Measurements from ENCODE around the gene SLC7A5.
"Not testable (repeated sequence)": the region's sequence is repeated elsewhere in the genome, so short reads cannot be mapped to it uniquely, and the experiment has no call there.

SLC7A5 gene

DNA sequence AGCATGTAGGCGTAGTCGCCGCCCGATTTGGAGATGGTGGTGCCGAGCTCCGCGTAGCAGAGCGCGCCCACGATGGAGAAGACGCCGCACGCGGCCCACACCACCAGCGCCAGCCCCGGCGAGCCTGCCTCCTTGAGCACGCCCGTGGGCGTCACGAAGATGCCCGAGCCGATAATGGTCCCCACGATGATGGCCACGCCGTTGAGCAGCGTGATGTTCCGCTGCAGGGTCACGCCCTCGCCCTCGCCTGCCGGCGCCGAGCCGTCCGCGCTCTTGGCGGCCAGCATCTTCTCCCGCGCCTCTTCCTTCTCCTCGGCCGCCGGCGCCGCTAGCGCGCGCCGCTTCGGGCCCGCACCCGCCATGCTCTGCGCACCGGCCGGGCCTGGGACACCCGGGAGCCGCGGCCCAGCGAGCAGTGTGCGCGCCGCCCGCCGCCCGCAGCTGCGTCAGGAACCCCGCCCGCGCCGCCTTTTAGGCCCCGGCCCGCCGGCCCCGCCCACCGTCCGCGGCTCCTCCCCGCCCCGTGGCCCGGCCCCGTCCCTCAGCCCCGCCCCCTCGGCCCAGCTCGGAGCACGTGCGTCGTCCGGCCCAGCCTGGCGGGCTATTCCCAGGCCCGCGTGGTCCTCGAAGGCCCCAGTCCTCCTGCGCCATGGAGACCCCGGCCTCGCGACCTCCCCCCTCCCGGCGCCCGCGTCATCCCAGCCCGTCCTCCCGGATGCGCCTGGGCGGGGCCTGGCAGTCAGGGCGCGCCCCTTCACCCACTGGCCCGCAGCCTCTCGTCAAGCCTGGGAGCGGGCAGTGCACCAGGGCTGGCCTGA is at the start of gene SLC7A5:
TSS of gene SLC7A5 (minus strand) at position 447 of the 818 bp plus-strand sequence. CDS start at position 362, 85 bp downstream.
- Mint-ChIP-seq H3K4me1 (peaks cover 59% of the 10 kb centered on the region), H3K27ac (peak within 1 kb of the TSS; percentile 100), H3K4me3 (peak within 1 kb of the TSS; percentile 99), H3K36me3 (peaks cover 60% of the 10 kb centered on the region)
- ATAC-seq (peak; percentile 62), DNase-seq (ENCODE audit: low spot score in 2 of 2) (peak; percentile 94)
- not testable (repeated sequence) for H3K9me3 Mint-ChIP-seq

DNA sequence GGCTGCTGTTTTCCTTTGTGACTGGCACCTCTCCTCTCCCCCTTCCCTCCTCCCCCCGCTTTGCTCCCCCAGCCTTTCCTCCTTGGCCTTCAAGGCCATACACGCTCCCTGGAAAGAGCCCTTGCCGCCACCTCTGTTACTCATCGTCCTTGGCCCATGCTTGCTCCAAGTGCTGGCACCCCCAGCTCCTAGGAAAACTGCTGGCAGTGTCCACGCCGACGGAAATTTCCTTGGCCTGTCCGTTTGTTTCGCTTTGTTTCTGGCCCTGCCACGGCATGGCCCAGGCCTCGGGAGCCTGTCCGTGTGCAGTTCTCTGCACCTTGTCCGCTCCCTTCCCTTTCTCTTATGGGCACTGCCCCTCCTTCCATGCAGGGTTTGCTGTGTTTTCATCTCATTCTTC is 49.0 kb upstream of the SLC7A5 start:
- ATAC-seq (no peak), DNase-seq (ENCODE audit: low spot score in 2 of 2) (no peak)
- Mint-ChIP-seq H3K27ac (no peak overlapping the region), H3K4me1 (peaks cover 6% of the 10 kb centered on the region), H3K36me3 (no peaks in the 10 kb centered on the region), H3K9me3 (no peaks in the 10 kb centered on the region), H3K4me3 (no peak overlapping the region)

DNA sequence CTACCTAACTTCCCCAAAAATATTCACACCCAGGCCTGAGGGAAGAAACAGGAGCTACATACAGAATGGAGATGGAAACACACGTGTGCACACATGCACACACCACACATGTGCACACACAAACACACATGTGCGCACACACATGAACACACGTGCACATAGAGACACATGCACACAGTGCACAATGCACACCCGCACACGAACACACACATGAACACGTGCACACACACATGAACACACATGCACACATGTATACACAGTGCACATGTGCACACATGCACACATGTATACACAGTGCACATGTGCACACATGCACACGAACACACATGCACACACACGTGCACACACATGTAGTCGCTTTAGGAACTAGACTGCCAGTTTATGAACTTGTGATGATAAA is 48.2 kb upstream of the SLC7A5 start:
- no peak overlapping the region for H3K4me3 Mint-ChIP-seq
- DNase-seq (ENCODE audit: low spot score in 2 of 2) (no peak), ATAC-seq (no peak)
- peaks cover 6% of the 10 kb centered on the region for H3K4me1 Mint-ChIP-seq
- H3K27ac Mint-ChIP-seq = no peak overlapping the region
- H3K9me3 Mint-ChIP-seq = no peaks in the 10 kb centered on the region
- no peaks in the 10 kb centered on the region for H3K36me3 Mint-ChIP-seq

DNA sequence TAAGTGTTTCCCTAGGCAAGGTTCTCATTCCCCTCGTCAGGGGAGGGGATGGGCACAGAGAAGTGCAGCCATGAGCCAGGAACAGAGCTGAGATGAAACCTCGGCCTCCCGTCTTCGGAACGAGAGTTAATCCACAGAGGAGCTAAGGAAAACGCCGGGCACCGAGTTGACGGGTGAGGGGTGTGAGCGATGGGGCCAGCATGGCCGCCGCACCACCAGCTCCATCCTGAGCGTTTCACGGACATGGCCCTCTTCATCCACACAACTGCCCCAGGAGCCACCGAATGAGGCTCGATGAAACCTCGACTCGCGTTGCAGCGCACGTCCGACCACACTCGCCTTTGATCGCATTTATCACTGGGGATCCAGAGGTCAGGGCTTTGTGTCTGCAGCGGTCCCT is 45.5 kb upstream of the SLC7A5 start:
- Mint-ChIP-seq H3K36me3 (no peaks in the 10 kb centered on the region), H3K9me3 (no peaks in the 10 kb centered on the region), H3K4me3 (no peak overlapping the region), H3K27ac (no peak overlapping the region), H3K4me1 (peaks cover 8% of the 10 kb centered on the region)
- DNase-seq (ENCODE audit: low spot score in 2 of 2) (no peak), ATAC-seq (no peak)

DNA sequence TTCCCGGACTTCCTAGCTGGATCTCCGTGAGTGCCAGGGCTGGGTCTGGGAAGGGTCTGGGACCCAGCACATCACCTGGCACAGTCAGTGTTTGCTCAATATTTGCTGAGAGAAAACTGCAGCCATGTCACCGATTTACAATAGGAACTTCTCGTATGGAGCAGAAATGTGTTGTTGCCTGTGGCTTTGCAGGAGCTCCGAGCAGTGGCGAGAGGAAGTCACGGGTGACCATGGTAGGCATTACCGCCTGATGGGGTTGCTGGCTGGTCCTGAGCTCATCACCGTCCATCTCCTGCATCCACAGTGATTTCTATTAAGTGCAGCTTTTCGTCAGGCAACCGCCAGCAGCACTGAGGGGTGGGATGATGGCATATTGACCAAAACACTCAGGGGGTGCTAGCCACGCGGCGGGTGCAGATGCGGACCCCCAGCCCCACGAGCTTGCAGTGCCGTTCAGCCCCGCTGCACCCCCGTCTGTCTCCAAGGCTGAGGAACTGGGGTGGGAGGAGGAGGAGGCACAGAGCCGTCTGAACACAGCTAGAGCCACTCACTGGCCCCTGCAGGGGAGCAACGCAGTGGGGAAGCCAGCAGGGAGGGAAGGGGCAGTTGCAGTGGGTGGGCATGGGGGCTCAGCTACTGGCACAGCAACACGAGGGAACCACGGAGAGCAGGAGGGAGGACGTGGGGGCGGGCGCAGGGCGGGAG is 44.9 kb upstream of the SLC7A5 start:
- not testable (repeated sequence) for H3K27ac Mint-ChIP-seq; ATAC-seq; DNase-seq (ENCODE audit: low spot score in 2 of 2); H3K4me3 Mint-ChIP-seq; H3K9me3 Mint-ChIP-seq; H3K36me3 Mint-ChIP-seq
- H3K4me1 Mint-ChIP-seq = peaks cover 15% of the 10 kb centered on the region

DNA sequence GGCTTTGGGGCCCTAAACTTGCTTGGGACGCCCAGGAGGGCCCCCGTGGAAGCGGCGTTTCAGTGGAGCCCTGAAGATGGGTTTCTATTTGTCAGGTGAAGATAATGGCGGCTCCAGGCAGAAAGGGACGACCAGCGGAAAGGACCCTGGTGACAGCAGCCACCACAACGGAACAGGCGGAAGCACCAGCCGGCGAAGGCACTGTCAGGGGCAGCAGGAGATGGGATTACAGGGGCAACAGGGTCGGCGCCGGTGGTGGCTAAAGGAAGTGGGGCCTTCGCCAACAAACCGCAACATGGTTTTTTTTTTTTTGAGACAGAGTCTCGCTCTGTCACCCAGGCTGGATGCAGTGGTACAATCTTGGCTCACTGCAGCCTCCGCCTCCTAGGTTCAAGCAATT is 43.4 kb upstream of the SLC7A5 start:
- H3K4me3 Mint-ChIP-seq = peak overlapping the region; percentile 47
- H3K27ac Mint-ChIP-seq = peak overlapping the region; percentile 58
- H3K36me3 Mint-ChIP-seq; ATAC-seq; H3K9me3 Mint-ChIP-seq; DNase-seq (ENCODE audit: low spot score in 2 of 2): not testable (repeated sequence)
- H3K4me1 Mint-ChIP-seq = peaks cover 12% of the 10 kb centered on the region

DNA sequence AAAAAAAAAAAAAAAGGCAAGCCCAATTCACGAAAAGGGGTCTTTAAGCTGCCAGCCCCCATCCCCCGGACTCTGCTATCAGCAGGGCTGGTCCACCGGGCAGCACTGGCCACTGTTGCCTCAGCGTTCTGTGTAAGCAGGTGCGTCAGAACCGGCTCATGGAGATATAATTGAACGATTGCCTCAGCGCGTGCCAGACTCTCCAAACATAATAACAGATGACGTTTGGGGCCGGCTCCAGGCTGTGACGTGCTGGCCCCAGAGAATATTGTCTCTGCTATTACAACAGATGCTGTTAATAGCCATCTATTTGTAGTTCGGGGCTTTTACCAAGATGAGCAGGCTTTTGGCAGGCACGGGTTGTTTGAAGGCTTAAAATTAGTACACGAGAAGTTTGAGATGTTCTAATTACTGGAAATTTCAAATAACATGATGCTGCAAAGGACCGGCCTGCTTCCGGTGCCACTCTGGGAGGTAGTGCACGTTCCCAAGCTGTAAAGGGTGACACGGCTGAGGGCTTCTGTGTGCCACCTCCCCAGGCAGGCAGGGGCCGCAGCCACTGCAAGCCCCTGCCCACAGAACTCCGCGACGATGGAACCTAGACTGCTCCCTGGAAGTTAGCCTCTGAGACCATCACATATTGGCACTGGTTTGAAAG is 41.9 kb upstream of the SLC7A5 start:
- not testable (repeated sequence) for H3K9me3 Mint-ChIP-seq; H3K36me3 Mint-ChIP-seq; DNase-seq (ENCODE audit: low spot score in 2 of 2); ATAC-seq; H3K27ac Mint-ChIP-seq; H3K4me3 Mint-ChIP-seq
- peaks cover 12% of the 10 kb centered on the region for H3K4me1 Mint-ChIP-seq

DNA sequence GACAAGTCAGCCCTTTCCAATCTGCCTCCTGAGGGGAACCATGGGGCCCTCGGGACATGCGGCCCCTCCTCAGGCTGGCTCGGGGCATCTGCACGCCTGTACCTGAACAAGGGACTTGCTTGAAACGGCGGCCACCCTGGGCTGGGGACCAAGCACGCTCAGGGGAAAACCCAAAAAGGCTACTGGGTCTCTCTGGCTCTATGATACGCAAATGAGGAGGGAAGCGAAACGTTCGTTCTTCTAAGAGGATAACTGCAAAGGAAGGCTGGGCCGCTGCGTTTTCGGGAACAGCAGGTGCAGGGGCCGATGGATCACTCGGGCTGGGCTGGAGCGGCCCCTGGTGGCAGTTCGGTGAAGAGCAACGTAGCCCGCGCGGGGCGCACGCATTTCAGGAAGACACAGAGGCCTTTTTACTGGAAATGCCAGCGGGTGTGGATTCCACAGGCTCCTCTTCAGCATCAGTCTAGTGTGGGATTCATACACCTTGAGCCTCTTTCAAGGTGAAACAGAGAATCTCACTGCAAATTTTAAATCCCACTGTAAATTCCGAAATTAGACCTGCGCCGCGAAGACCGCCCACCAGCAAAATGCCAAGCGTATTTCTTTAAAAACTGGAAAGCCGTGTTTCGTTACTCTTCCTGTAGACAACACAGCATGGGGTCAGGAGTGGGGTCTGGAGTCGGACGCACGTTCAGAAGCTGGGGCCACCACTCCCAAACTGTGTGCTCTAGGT is 40.1 kb upstream of the SLC7A5 start:
- H3K4me3 Mint-ChIP-seq, H3K36me3 Mint-ChIP-seq, H3K9me3 Mint-ChIP-seq: not testable (repeated sequence)
- H3K27ac Mint-ChIP-seq = peak overlapping the region; percentile 82
- peaks cover 12% of the 10 kb centered on the region for H3K4me1 Mint-ChIP-seq
- DNase-seq (ENCODE audit: low spot score in 2 of 2) (peak; percentile 89 to 95), ATAC-seq (peak; percentile 79)

DNA sequence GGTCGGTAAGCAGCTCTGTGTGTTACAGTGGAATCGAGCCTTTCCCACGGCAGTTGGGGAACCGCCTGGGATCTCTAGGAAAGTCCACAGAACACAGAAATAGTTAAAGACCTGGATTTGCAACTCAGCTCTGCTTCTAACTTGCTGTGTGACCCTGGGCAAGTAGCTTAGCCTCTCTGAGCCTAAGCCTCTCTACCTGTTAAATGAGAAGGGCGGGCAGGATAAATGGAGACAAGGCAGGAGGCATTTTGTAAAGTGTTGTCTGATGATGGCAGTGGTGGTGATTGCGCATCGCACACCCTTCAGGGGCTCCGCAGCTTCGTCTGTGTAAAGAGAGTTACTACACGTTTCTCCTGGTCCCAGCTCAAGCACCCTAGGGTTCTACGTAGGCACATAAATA is 38.8 kb upstream of the SLC7A5 start:
- DNase-seq (ENCODE audit: low spot score in 2 of 2); H3K4me3 Mint-ChIP-seq; ATAC-seq; H3K36me3 Mint-ChIP-seq; H3K9me3 Mint-ChIP-seq: not testable (repeated sequence)
- Mint-ChIP-seq H3K4me1 (peaks cover 12% of the 10 kb centered on the region), H3K27ac (peak overlapping the region; percentile 12)

DNA sequence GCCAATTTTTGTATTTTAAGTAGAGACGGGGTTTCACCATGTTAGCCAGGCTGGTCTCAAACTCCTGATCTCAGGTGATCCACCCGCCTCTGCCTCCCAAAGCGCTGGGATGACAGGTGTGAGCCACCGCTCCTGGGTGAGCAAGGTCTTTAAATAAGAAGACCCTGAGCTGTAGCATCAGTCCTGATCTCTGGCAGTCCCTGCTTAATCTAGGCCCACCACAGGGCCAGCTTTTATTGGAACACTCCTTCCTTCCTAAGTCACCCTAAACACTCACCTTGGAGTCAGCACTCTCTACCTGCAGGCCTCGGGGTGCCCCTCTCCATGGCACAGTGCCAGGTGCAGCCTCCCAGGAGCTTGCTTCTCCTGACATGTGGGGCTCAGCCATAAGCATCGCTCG is 36.2 kb upstream of the SLC7A5 start:
- H3K36me3 Mint-ChIP-seq; ATAC-seq; DNase-seq (ENCODE audit: low spot score in 2 of 2); H3K9me3 Mint-ChIP-seq; H3K4me3 Mint-ChIP-seq: not testable (repeated sequence)
- peak overlapping the region; percentile 61 for H3K27ac Mint-ChIP-seq
- peaks cover 12% of the 10 kb centered on the region for H3K4me1 Mint-ChIP-seq

DNA sequence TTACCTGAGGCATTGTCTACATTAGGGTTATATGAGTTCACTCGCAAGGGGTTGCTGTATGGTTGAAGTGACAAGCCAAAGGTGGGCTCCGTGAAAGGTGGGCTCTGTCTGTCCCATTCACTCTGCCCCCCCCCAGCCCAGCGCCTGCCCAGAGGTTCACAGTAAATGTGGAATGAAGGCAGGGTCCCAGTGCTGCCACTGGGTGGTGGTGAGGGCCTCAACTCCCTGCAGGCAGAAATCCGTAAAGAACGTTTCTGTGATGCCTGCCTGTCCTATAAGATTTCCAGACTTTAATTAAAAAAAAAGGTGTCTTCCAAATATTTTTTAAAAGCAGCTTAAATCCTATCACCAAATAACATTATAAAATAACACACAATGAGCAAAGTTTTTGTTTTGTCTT is 35.7 kb upstream of the SLC7A5 start:
- peaks cover 11% of the 10 kb centered on the region for H3K4me1 Mint-ChIP-seq

DNA sequence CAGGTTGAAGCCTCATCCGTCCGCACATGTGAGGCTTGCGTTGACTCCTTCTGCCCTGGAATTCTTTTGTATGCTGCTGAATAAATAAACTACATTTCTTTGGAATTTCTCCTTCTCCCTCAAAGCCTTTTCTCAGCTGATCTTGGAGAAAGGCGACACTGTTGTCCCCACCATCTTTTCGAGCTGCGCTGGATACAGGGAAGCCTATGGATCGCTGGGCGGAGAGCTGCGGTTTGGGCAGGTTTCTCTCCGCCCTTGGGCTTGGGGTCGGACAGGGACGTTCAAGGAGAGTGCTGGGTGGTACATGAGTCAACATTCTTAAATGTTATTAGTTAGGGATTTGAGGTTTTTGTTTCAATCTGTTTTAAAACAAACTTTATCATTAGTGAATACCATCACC is 31.2 kb upstream of the SLC7A5 start:
- H3K4me1 Mint-ChIP-seq = peaks cover 29% of the 10 kb centered on the region
- not testable (repeated sequence) for ATAC-seq; H3K4me3 Mint-ChIP-seq; H3K9me3 Mint-ChIP-seq; H3K27ac Mint-ChIP-seq; DNase-seq (ENCODE audit: low spot score in 2 of 2)
- peaks cover 12% of the 10 kb centered on the region for H3K36me3 Mint-ChIP-seq

More for the DNA sequence above, 35.7 kb upstream of the SLC7A5 start:
- H3K36me3 Mint-ChIP-seq; DNase-seq (ENCODE audit: low spot score in 2 of 2); ATAC-seq; H3K9me3 Mint-ChIP-seq; H3K4me3 Mint-ChIP-seq: not testable (repeated sequence)
- H3K27ac Mint-ChIP-seq = peak overlapping the region; percentile 61

DNA sequence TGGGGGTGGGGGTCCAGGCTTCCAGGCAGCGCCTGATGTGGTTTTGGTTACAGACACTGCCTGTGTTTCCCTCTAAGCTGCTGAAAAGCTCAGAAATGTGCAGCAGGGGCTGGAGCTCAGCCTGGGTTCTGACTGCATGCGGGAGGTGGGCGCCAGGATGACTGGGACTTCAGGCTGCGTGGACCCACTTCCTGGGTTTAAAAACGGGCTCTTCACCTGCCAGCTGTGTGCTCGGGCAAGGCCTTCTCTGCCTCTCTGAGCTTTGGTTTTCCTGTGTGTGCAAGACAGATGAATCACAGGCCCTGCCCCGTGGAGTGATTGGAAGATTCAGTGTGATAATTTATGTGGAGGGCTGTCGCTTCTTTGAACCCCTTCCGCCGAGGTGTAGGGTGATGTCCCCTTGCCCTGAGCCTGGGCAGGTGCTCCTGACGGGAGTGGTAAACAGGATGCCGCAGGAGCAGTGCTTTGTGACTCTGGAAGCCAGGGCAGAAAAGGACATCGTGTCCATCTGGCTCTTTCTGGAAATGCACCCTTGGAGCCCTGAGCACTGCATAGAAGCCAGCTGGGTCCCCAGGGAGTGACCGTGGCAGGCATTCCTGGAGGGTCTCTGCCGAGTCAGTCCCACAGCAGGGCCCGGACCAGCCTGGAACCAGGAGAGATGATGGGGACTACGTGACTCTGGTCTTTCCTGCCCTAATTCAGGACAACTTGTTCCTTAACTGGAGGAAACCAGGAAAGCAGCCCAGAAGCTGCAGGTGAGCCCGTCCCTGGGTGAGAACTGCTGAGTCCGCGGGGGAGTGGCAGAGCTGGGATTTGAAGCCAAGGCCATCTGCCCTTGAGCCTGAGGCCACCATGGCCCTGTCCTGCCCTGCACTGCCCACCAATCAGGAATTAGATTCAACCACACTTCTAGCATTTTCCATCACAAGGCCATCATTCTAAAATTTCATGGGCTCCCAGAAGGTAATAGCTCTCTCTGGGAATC is 28.5 kb upstream of the SLC7A5 start:
- H3K4me3 Mint-ChIP-seq = peak overlapping the region; percentile 76
- H3K4me1 Mint-ChIP-seq = peaks cover 51% of the 10 kb centered on the region
- H3K9me3 Mint-ChIP-seq = no peaks in the 10 kb centered on the region
- peak; percentile 58 for ATAC-seq
- H3K36me3 Mint-ChIP-seq = peaks cover 14% of the 10 kb centered on the region
- peak overlapping the region; percentile 96 for H3K27ac Mint-ChIP-seq
- DNase-seq (ENCODE audit: low spot score in 2 of 2) = peak; percentile 35 to 79

DNA sequence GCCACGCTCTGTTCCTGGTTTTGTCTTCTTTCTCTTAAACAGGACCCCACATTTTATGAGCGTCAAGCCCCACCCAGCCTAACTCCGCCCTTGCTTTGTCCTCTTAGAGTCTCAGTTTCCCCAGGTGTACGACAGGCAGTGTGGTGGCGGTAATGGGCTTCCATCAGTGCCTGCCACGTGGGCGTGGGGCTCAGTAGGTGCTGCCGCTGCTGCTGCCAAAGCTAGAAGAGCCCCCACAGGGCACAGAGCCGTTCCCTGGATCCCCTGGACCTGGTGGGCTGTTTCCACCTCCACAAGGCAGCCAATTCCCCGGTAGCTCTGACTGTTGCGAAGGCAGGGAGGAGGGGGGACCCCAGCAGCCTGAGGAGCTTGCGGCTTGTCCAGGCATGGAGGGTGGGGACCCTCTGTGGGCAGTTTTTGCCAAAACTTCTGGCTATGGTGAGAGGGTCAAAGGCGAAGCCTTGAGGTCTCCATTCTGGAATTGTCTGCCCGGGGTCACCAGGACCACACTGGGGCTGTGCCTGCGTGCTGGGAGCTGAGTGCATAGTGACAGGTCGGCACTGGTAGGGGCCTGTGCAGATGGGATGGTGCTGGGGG is 27.7 kb upstream of the SLC7A5 start:
- Mint-ChIP-seq H3K4me3 (peak overlapping the region; percentile 76), H3K36me3 (peaks cover 14% of the 10 kb centered on the region), H3K27ac (peak overlapping the region; percentile 96), H3K4me1 (peaks cover 51% of the 10 kb centered on the region)
- ATAC-seq, H3K9me3 Mint-ChIP-seq: not testable (repeated sequence)
- peak in 1 of 2 donors; percentile 58 for DNase-seq (ENCODE audit: low spot score in 2 of 2)
